ENCODE data around the gene SNX25. TPM values are rescaled to one million over a fixed set of nuclear protein-coding genes. Genes with fewer than 3 reads are reported as not detected.

SNX25 gene
- total RNA-seq, 2 donors from 2014 or later, result 13.2 to 16.8 TPM

DNA sequence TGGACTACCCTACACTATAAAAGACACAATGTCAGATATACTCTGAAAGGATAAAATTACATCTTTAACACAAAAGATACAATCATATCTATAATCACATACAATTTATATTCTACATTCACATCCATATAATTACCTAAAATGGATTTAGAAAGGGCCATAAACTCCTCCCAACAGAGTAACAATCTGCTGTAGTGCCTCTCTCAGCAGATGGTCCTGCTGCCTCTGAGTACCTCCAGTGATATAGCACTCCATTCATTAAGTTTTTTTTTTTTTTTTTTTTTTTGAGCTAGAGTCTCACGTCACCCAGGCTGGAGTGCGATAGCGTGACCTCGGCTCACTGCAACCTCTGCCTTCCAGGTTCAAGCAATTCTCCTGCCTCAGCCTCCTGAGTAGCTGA is 194.6 kb downstream of the SNX25 start:
- no peak overlapping the region for H3K4me3 ChIP-seq
- no peaks in the 10 kb centered on the region for H3K9me3 ChIP-seq
- no peak overlapping the region for H3K27ac ChIP-seq
- H3K4me1 ChIP-seq, result peaks cover 0 to 7% of the 10 kb centered on the region in 2 donors
- peaks cover 57% of the 10 kb centered on the region for H3K36me3 ChIP-seq
- DNase-seq (ENCODE audit: low spot score), result no peak
- no peaks in the 10 kb centered on the region for H3K27me3 ChIP-seq
- TF ChIP-seq, protein P1, sequence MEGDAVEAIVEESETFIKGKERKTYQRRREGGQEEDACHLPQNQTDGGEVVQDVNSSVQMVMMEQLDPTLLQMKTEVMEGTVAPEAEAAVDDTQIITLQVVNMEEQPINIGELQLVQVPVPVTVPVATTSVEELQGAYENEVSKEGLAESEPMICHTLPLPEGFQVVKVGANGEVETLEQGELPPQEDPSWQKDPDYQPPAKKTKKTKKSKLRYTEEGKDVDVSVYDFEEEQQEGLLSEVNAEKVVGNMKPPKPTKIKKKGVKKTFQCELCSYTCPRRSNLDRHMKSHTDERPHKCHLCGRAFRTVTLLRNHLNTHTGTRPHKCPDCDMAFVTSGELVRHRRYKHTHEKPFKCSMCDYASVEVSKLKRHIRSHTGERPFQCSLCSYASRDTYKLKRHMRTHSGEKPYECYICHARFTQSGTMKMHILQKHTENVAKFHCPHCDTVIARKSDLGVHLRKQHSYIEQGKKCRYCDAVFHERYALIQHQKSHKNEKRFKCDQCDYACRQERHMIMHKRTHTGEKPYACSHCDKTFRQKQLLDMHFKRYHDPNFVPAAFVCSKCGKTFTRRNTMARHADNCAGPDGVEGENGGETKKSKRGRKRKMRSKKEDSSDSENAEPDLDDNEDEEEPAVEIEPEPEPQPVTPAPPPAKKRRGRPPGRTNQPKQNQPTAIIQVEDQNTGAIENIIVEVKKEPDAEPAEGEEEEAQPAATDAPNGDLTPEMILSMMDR (IDR thresholded peaks at IDR 0.05), result no peak

DNA sequence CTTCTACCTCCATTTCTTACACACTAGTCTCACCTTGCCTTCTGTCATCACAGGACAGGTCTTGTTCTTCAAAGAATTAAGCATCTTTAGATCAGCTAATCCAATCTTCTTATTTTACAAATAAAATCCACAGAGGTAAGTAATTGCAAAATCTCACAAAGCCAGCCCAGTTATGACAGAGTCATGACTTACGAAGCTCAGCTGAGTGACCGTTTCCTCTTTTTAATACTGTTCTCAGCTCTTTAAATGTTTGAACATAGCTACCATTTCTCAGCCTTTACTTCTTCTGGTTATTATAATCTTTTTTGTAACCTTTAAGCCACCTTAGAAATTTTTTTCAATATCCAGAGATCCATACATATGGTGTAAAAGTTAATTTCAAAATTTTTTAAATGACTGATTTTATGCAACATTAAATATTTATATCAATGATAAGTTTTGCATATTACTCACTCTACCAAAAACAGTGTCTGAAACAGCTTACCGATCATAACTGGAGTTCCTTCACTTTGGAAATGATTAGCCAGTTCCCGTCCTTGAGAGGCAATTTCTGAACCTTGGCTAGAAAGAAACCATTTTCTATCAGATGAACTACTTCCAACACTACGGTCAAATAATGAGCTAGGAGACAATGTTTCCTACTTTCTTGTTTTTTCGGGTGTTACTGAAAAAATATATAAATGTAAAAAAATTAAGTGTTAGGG is 196.1 kb downstream of the SNX25 start:
- Histone ChIP-seq H3K27me3 (no peaks in the 10 kb centered on the region), H3K4me1 (no peaks in the 10 kb centered on the region), H3K36me3 (peaks cover 55% of the 10 kb centered on the region), H3K4me3 (no peak overlapping the region), H3K9me3 (no peaks in the 10 kb centered on the region), H3K27ac (no peak overlapping the region)
- TF ChIP-seq, protein P1 (IDR thresholded peaks at IDR 0.05), result no peak
- no peak for DNase-seq (ENCODE audit: low spot score)

DNA sequence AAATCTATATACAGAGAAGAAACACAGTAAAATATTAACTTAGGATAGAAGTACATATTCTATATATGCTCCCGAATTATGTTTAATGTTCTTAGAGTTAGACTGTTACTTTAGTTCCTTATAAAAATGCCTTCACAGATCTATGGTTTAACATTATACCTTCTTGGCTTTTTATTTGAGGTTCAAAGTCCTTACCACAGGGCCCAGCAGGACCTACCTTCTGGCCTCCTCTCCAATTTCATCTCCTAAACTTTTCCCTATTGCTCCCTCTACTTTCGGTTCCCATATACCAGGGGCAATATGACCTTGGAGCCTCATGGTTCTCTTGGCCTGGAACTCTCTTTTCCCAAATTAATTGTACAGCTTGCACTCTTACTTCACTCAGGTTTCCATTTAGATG is 199.0 kb downstream of the SNX25 start:
- TF ChIP-seq, protein P1 (IDR thresholded peaks at IDR 0.05), result no peak
- no peak overlapping the region for H3K4me3 ChIP-seq
- no peaks in the 10 kb centered on the region for H3K4me1 ChIP-seq
- DNase-seq (ENCODE audit: low spot score), result no peak
- peaks cover 42% of the 10 kb centered on the region for H3K36me3 ChIP-seq
- H3K9me3 ChIP-seq, result no peaks in the 10 kb centered on the region
- H3K27ac ChIP-seq, result no peak overlapping the region
- H3K27me3 ChIP-seq, result no peaks in the 10 kb centered on the region

DNA sequence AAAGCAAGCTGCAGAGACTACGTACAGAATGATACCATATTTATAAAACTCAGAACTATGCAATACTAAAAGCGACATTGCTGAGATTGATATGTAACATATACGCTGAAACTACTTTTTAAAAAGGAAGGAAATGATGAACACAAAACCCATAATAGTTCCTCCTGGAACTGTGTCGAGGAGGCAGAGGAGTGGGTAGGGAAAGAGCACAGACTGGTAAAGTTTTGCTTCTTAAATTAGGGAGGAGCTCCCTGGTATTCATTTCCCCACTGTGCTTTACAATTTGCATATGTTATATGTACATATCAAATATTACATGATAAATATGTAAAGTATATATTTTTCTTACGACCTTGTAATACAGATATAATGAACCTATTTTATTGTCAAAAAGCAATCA is 202.5 kb downstream of the SNX25 start:
- peaks cover 30% of the 10 kb centered on the region for H3K36me3 ChIP-seq
- no peak for DNase-seq (ENCODE audit: low spot score)
- TF ChIP-seq, protein P1 (IDR thresholded peaks at IDR 0.05), result no peak
- H3K27ac ChIP-seq, result no peak overlapping the region
- H3K9me3 ChIP-seq, result no peaks in the 10 kb centered on the region
- no peak overlapping the region for H3K4me3 ChIP-seq
- no peaks in the 10 kb centered on the region for H3K4me1 ChIP-seq
- H3K27me3 ChIP-seq, result no peaks in the 10 kb centered on the region

DNA sequence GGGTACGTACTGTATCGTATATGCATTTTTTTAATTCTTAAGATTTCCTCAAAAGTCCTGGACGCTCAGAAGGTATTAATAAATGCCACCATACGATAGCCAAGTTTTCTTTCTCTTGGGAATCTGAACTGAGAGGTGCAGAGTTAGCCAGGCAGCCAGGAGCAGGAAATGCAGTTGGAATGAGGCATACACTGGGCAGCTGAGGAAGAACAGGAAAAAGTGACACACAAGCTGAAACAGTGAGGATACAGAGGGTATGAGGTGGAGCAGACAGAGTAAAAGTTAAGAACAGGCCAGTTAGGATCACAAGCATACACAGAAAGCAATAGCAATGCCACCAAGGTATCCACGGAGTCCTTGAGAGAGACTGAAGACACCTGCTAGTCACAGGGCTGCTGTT is 203.0 kb downstream of the SNX25 start:
- Histone ChIP-seq H3K9me3 (no peaks in the 10 kb centered on the region), H3K4me1 (peaks cover 0 to 4% of the 10 kb centered on the region in 2 donors), H3K27ac (no peak overlapping the region), H3K27me3 (no peaks in the 10 kb centered on the region), H3K4me3 (no peak overlapping the region), H3K36me3 (peaks cover 34% of the 10 kb centered on the region)
- TF ChIP-seq, protein P1 (IDR thresholded peaks at IDR 0.05), result no peak
- DNase-seq (ENCODE audit: low spot score), result no peak

Other genes with a start within 250 kb of the SNX25 start
- not detected for gene HELT, start 191.1 kb upstream of the SNX25 start, total RNA-seq
- gene SLC25A4, start 66.3 kb upstream of the SNX25 start, total RNA-seq, result 1,000 to 10,000 TPM in 1 of 2 donors, 100 to 1,000 TPM in 1; 918 to 1,103 TPM
- 10 to 100 TPM; 14.1 to 15.1 TPM for gene CFAP97, start 5.6 kb upstream of the SNX25 start, total RNA-seq
- gene LRP2BP, start 186.3 kb downstream of the SNX25 start, total RNA-seq, result 1 to 10 TPM in 1 of 2 donors, under 1 TPM in 1; 0.79 to 1.3 TPM
- 10 to 100 TPM in 1 of 2 donors, 1 to 10 TPM in 1; 5.5 to 13.8 TPM for gene ANKRD37, start 187.2 kb downstream of the SNX25 start, total RNA-seq
- 10 to 100 TPM; 28.6 to 35.1 TPM for gene UFSP2, start 216.4 kb downstream of the SNX25 start, total RNA-seq